Mesothelial cell of epicardium (in vitro differentiated cells): ENCODE data around the gene SEMA3A. TPM values are rescaled to one million over a fixed set of nuclear protein-coding genes. Genes with fewer than 3 reads are reported as not detected.

Experiments used
- DNase-seq, 2 experiments: peaks; one replicate each; pipeline ENCODE4 v3.0.0; 2021; ENCODE audit warnings: low spot score in 2 of 2; ENCODE audit not compliant: unreplicated experiment in 2 of 2
- H3K27ac Mint-ChIP-seq: 2 replicates; pipeline ENCODE4 v1.8.0; 2021; ENCODE audit warnings: mixed read lengths
- H3K27me3 Mint-ChIP-seq: 2 replicates; pipeline ENCODE4 v1.8.0; 2021; ENCODE audit warnings: low read depth, mixed read lengths
- H3K36me3 Mint-ChIP-seq: 2 replicates; pipeline ENCODE4 v1.8.0; 2021; ENCODE audit warnings: mixed read lengths
- H3K4me1 Mint-ChIP-seq: 2 replicates; pipeline ENCODE4 v1.8.0; 2021; ENCODE audit warnings: mixed read lengths
- H3K4me3 Mint-ChIP-seq: 2 replicates; pipeline ENCODE4 v1.8.0; 2021; ENCODE audit warnings: mild to moderate bottlenecking, moderate library complexity, mixed read lengths
- H3K9me3 Mint-ChIP-seq: 2 replicates; pipeline ENCODE4 v1.8.0; 2021; ENCODE audit warnings: mixed read lengths
- CTCF ChIP-seq: fragments of 200-600 bp; sonication (generic); IDR thresholded peaks from one replicate; pipeline ENCODE4 v1.5.0; 2021; ENCODE audit warnings: antibody characterized with exemption; ENCODE audit not compliant: unreplicated experiment
- total RNA-seq: library from RNA; stranded (reverse); gene quantifications from 3 replicates; pipeline ENCODE4 v1.2.1, GENCODE V29; 2021

SEMA3A gene
- total RNA-seq, 1 donor from 2014 or later: 44.4 TPM

- H3K4me3 Mint-ChIP-seq: no peak overlapping the region
- peak overlapping the region; percentile 88 for H3K27ac Mint-ChIP-seq
- TF ChIP-seq CTCF: no peak
- H3K4me1 Mint-ChIP-seq: peaks cover 16% of the 10 kb centered on the region
- no peak for DNase-seq
- no peaks in the 10 kb centered on the region for H3K9me3 Mint-ChIP-seq
- no peaks in the 10 kb centered on the region for H3K27me3 Mint-ChIP-seq
- H3K36me3 Mint-ChIP-seq: peaks cover 9% of the 10 kb centered on the region
Measured at GRCh38 chr7:84122582-84123360, 71.8 kb downstream of the SEMA3A start.

GRCh38 chr7:84117304-84117703, 77.3 kb downstream of the SEMA3A start:
- peaks cover 4% of the 10 kb centered on the region for H3K36me3 Mint-ChIP-seq
- H3K27ac Mint-ChIP-seq: no peak overlapping the region
- DNase-seq: no peak
- H3K4me1 Mint-ChIP-seq: peaks cover 32% of the 10 kb centered on the region
- H3K9me3 Mint-ChIP-seq: no peaks in the 10 kb centered on the region
- TF ChIP-seq CTCF: no peak
- no peaks in the 10 kb centered on the region for H3K27me3 Mint-ChIP-seq
- no peak overlapping the region for H3K4me3 Mint-ChIP-seq

DNA sequence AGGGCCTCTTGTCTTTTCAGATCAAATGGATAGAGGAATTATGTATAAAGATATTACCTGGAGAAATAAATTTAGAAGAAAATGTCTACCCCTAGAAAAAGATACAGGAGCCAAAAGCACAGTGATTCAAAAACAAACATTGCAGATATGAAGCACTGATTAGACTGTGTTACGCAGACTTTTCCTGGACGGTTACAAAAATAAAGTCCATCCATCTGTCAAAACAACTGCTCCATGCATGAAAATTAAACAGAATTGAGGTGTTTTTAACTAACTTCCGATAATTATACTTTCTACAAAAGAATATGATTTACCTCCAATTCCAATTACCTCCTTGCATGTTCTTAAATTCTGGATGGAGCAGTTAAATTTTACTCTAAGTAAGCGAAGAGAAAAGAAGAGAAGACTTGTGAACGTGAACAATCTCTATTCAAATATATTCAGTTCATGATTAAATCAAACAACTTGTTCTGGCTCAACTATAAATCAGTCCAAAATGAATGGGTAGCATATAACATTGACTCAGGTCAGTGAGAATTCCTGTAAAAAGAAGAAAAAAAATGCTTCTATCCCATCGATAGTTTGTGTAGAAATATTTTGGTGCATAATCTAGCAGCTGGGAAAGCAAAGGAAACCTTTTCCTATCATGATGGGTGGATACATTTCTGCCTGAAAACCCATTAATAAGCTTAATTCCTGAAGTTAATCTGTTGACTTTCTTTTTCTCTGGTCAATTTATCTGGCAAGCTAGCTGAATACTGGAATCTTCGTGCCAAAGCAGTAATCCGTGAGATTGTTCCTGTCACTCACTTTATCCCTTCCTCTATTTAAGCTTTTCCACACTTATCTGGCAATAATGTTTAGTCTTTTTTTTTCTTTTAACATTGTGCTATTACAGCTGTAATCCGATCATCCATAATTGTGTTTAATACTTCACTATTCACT, 80.4 kb downstream of the SEMA3A start:
- H3K9me3 Mint-ChIP-seq: no peaks in the 10 kb centered on the region
- H3K36me3 Mint-ChIP-seq: peaks cover 9% of the 10 kb centered on the region
- H3K27me3 Mint-ChIP-seq: no peaks in the 10 kb centered on the region
- H3K27ac Mint-ChIP-seq: peak overlapping the region; percentile 66
- TF ChIP-seq CTCF: no peak
- peaks cover 45% of the 10 kb centered on the region for H3K4me1 Mint-ChIP-seq
- no peak for DNase-seq
- no peak overlapping the region for H3K4me3 Mint-ChIP-seq

- no peak for DNase-seq
- H3K4me3 Mint-ChIP-seq: no peak overlapping the region
- H3K27ac Mint-ChIP-seq: peak overlapping the region; percentile 66
- peaks cover 47% of the 10 kb centered on the region for H3K4me1 Mint-ChIP-seq
- H3K36me3 Mint-ChIP-seq: peaks cover 14% of the 10 kb centered on the region
- no peaks in the 10 kb centered on the region for H3K27me3 Mint-ChIP-seq
- TF ChIP-seq CTCF: no peak
- H3K9me3 Mint-ChIP-seq: no peaks in the 10 kb centered on the region
Measured at GRCh38 chr7:84113286-84113685, 81.3 kb downstream of the SEMA3A start.

DNA sequence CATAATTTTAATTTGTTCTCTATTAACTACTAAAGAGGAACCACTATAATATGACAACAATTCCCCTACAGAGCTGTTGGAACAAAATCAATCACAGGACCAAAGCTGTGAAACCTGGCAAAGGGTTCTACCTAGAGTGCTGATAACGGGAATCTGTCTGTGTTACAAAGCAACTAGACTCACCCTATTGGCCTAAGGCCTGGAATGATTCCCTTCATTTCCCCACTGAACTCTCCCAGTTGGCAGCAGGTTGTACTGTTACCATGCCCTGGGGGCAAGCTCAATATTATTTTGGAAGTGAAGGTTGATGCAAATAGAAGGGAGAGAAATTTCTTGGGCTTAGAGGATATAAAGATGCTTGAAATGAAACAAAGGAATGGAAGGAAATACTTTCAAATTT, 81.8 kb downstream of the SEMA3A start:
- no peak for TF ChIP-seq CTCF
- Mint-ChIP-seq H3K4me3 (no peak overlapping the region), H3K27me3 (no peaks in the 10 kb centered on the region), H3K36me3 (peaks cover 16% of the 10 kb centered on the region), H3K4me1 (peaks cover 49% of the 10 kb centered on the region), H3K27ac (peak overlapping the region; percentile 66), H3K9me3 (no peaks in the 10 kb centered on the region)
- DNase-seq: no peak
